HEK293T (cell line): ENCODE measurements around the gene PRPS1L1.

Experiments used
- ARNT ChIP-seq: fragments of 450-650 bp; IDR thresholded peaks from 2 replicates; pipeline ENCODE4 v1.6.1; 2017; ENCODE audit warnings: mild to moderate bottlenecking
- ELF4 ChIP-seq: fragments of 450-650 bp; IDR thresholded peaks from 2 replicates; pipeline ENCODE4 v1.6.1; 2017; ENCODE audit warnings: antibody characterized with exemption
- FOXA1 ChIP-seq: fragments of 450-650 bp; IDR thresholded peaks from 2 replicates; pipeline ENCODE4 v1.6.1; 2016; ENCODE audit warnings: mild to moderate bottlenecking
- FOXK2 ChIP-seq: fragments of 450-650 bp; IDR thresholded peaks from 2 replicates; pipeline ENCODE4 v1.6.1; 2016; ENCODE audit warnings: mild to moderate bottlenecking
- FOXM1 ChIP-seq: fragments of 450-650 bp; IDR thresholded peaks from 2 replicates; pipeline ENCODE4 v1.6.1; 2017; ENCODE audit warnings: mild to moderate bottlenecking, borderline replicate concordance
- NFRKB ChIP-seq: fragments of 450-650 bp; IDR thresholded peaks from 2 replicates; pipeline ENCODE4 v1.6.1; 2016; ENCODE audit warnings: mild to moderate bottlenecking, moderate library complexity
- SP1 ChIP-seq: fragments of 450-650 bp; IDR thresholded peaks from 2 replicates; pipeline ENCODE4 v1.6.1; 2017
- SUZ12 ChIP-seq: fragments of 450-650 bp; IDR thresholded peaks from 2 replicates; pipeline ENCODE4 v1.6.1; 2016; ENCODE audit warnings: mild to moderate bottlenecking
- TARDBP ChIP-seq: fragments of 450-650 bp; IDR thresholded peaks from 2 replicates; pipeline ENCODE4 v1.6.1; 2016
- ZNF384 ChIP-seq: fragments of 450-650 bp; IDR thresholded peaks from 2 replicates; pipeline ENCODE4 v1.6.1; 2016
- TF ChIP-seq, protein P1 (sequence below): fragments of 450-650 bp; IDR thresholded peaks from 2 replicates; pipeline ENCODE4 v1.6.1; 2016

GRCh38 chr7:18036783-18037182 lies 9.1 kb upstream of the PRPS1L1 start:
- TF ChIP-seq SP1 (no peak), SUZ12 (no peak), FOXA1 (no peak), ELF4 (no peak), TARDBP (no peak), NFRKB (no peak), FOXK2 (no peak), ZNF384 (no peak), ARNT (no peak), FOXM1 (no peak)
- TF ChIP-seq, protein P1, sequence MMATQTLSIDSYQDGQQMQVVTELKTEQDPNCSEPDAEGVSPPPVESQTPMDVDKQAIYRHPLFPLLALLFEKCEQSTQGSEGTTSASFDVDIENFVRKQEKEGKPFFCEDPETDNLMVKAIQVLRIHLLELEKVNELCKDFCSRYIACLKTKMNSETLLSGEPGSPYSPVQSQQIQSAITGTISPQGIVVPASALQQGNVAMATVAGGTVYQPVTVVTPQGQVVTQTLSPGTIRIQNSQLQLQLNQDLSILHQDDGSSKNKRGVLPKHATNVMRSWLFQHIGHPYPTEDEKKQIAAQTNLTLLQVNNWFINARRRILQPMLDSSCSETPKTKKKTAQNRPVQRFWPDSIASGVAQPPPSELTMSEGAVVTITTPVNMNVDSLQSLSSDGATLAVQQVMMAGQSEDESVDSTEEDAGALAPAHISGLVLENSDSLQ = no peak
